Fibroblast of peridontal ligament (primary cell): ENCODE results near the gene CUX1.

Experiments
- DNase-seq: peaks from one replicate; pipeline ENCODE4 v3.0.0-alpha.2; 2010; ENCODE audit errors: extremely low read depth

The CUX1 gene

DNA sequence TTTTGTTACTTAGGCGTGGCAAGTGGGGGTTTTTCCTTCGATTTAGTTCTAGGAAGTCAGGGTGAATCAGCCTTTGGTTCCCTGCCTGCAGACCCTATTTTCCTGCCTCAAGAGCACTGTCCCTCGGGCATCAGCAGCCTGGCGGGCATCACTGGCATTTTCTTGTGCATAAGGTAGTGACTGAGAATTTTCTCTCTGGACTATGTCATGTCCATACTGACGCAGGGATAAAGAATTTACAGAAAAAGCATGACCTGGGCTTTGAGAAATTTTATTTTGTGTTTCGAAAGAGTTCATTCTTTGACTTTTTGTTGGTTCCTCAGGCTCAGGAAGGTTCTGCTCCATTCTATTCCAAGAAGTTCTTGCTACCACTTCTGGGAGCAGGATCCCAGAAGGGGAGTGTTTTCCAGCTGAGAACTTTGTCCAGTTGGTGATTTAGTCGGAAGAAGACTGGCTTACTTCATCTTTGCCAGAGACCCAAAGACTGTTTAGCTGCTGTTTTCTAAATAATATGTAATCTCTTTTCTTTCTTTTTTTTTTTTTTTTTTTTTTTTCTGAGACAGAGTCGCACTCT, 255.3 kb downstream of the CUX1 start:
- peak; percentile 13 for DNase-seq

DNA sequence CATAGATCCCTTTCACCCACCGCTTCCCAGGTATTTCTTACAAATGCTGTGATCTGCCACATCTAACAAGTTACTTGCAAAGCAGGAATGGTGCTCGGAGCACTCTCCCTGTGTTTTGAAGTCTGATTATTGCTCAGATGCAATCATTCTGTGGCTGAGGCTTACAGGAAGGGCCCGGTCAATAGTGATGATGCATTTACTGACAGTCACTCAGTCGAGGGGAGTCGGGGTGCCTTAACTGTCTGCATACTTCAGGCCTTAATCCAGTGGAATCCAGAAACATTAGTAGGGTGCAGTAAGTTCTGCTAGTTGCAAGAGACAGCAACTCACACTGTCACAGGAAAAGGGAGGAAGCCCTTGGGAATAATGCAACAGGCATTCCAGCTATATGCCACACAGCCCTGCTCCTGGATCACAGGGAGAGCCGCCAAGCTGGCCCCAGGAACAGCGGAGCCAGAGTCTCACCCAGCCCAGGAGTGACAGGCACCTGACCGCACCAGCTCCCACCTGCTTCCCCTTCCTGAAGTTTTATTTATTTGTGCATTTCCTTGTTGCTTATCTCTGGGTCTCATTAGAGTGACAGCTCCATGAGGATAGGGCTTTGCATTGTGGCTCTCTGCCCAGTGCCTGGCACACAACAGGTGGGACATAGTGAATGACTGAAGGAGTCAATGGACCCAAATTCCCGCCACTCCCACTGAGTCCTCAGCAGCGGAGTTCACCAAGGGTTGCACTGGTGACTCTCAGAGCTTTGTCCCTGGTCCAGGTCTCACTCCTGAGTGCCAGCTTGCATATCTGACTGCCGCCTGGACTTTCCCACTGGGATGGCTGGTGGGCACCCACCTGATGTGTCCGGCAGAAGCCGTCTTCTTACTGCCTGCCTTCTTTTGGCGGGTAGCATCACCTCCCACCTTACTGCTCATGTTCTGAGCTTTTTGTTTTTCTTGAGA, 256.8 kb downstream of the CUX1 start:
- no peak for DNase-seq

DNA sequence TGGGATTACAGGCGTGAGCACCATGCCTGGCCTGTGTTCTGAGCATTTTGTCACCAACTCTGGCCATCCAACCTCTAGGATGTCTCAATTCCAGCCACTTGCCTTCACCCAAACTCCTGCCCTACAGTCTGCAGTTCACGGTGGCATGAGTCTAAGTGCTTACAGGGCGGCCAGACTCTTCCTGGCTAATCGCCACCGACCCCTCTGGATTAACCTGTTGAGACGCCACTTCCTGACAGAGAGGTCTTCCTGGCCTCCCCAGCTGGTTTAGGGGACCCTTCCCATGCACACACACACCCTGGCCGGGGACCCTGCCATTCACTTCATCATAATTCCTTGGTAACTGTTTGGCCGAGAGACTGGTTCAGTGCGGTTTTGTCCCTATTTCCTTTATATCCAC, 257.7 kb downstream of the CUX1 start:
- DNase-seq: no peak

DNA sequence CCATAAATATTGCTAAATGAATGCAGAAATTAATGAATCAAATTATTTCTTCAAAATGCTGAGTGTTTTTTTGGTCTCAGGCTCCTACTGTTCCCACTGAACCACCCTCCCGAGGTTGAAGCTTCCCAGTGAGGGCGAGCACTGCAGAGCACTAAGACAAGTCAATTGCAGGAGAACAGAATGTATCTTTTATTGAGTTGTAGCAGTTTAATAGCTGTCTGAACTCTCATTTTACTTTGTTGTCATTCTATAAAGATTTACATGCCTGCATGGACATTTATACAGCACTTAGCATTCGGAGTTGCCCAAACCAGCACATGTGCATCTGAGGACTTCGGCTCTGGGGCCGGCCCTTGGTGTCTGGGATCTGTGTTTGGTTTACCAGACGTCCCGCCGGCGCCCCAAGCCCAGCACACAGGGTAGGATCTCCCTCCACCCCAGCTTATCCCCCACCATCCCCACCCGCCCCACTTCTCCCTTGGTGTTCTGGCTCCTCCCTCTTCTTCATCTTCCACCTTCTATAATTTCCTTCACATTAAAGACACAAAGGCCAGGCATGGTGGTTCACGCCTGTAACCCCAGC, 258.2 kb downstream of the CUX1 start:
- DNase-seq: no peak

DNA sequence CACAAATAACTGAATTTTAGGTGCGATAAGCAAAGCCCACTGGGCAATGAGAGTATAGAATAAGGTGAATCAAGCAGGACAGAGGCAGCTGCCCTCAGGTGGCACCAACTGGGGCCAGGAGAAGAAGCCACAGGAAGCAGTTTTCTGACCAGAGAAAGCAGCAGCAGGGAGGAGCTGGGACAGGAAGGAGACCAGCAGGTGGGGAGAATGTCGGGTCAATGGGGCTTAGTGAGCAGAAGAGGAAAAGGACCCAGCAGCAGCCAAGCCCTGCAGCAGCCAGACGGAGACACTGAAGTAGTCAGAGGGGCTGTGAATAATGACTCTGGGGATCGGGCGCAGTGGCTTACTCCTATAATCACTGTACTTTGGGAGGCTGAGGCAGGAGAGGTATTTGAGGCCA, 259.7 kb downstream of the CUX1 start:
- DNase-seq: no peak

DNA sequence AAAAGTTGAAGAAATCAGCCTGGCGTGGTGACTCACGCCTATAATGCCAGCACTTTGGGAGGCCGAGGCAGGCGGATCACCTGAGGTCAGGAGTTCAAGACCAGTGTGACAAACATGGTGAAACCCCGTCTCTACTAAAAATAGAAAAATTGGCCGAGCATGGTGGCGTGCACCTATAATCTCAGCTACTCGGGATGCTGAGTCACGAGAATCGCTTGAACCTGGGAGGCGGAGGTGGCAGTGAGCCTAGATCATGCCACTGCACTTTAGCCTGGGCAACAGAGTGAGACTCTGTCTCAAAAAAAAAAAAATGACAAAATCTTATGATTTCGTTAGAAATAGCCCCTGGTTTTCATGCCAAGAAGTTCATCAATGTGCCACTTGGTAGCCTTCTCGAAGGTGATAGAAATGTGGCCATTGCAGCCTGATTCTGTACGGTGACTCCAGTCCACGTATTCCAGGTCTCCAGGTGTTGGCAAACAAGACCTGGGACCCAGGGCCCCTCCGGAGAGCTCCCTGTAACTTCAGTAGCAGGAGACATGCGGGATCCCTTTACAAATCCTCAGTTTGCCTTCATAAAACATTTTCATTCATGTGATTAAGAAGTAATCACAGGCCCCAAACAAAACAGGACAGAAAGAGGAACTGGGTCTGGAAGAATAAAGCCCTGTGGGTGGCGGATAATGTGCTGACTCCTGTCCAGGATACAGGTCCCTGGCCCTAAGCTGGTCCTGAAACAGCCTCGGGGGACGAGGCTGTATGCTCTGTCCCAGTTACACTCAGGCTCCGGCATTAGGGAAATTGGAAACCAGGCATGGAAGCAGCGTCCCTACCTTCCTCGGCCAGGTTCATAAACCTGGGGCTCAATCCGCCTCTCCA, 262.0 kb downstream of the CUX1 start:
- DNase-seq: no peak

DNA sequence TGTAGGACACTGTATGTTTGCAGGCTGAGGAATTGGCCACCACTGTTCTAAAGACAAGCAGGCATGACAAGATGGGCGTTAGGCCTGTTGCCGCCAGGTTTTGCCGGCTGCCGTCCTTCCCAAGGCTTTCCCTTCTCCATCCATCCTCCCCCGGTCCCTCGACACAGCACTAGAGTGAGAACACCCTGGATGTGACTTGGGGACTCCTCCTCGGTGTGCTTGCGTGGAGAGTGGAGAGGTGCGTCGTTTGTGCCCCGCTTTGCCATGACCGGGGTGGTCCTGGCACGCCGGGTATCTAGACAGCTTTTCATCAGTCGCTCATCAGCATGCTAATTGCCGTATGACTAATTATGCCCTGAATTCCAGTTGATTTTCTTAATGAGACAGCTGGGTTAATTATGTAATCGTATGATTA, 262.6 kb downstream of the CUX1 start:
- no peak for DNase-seq

DNA sequence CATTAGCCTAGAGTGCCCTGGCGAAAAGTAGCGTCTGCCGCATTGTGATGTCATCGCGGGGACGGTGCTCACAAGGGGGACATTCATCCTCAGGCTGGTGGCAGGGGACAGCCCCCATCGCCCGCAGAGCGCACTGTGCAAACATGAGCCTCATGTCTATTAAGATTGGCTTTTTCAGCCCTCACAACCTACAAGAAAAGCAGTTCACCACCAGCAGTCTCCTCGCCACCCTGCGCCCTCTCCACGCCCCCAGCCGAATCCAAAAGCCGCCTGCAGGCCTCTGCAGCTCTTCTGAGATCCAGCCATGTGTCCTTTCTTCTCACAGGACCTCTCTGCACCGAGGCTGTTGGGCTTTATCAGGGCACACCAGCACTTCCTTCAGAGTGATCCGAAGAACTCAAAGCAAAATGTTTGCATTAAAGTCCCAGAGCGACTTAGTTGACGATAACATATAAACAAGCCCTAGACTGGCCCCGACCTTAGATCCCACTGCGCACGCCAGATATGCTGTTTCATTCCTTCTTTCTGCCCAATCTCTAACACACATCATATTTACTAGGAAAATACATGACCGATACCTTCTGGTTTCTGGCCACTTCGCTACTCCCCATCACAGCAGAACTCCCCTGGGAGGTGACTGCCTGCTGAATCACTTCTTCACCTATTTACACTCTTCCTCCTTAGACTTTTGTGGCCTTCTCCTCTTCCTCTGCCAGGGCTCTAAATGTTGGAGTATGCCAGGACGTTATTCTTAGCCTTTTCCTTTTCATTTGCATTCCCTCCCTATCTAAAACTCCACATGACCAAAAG, 263.2 kb downstream of the CUX1 start:
- DNase-seq: no peak

DNA sequence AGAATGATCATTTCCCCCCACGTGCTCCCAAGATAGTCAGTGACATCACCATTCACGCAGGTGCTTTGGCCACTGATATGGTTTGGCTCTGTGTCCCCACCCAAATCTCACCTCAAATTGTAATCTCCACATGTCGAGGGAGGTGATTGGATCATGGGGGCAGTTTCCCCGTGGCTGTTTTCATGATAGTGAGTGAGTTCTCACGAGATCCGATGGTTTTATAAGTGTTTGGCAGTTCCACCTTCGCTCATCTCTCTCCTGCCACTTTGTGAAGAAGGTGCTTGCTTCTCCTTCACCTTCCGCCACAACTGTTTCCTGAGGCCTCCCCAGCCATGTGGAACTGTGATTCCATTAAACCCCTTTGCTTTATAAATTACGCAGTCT, 263.8 kb downstream of the CUX1 start:
- DNase-seq: no peak

DNA sequence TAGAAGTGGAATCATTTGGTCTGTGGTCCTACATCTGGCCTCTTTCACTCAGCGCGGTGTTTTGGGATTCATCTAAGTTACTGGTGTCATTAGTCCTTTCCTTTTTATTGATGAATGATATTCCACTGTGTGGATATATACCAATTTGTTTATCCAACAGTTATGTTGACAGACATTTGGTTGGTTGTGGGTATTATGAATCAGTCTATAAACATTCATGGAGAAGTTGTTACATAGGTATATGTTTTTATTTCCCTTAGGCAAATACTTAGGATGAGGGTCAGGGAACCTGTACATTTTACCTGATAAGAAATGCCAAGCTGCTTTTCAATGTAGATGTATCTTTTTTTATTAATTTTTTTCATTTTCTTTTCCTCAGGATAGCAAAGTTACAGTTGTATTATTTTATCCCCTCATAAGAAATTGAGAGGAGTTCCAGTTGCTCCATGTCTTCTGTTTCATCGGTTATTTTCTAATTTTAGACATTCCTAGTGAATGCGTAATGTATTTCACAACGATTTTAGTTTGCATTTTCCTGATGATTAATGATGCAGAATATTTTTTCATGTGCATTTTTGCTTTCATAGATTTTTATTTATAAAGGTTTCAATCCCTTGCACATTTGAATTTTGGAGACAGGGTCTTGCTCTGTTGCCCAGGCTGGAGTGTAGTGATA, 265.4 kb downstream of the CUX1 start:
- peak; percentile 5 for DNase-seq

DNA sequence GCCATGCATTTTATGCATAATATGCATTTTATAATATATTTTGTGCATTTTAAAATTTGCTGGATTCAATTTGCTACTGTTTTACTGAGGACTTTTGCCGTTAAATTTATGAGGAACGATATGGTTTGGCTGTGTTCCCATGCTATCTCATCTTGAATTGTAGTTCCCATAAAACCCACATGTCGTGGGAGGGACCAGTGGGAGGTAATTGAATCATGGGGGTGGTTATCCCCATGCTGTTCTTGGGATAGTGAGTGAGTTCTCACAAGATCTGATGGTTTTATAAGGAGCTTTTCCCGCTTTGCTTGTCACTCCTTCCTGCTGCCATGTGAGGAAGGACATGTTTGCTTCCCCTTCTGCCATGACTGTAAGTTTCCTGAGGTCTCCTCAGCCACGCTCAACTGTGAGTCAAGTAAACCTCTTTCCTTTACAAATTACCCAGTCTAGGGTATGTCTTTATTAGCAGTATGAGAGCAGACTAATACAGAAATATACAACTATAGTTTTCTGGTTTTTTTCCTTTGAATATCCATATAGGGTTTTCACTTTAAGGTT, 267.9 kb downstream of the CUX1 start:
- DNase-seq: no peak

DNA sequence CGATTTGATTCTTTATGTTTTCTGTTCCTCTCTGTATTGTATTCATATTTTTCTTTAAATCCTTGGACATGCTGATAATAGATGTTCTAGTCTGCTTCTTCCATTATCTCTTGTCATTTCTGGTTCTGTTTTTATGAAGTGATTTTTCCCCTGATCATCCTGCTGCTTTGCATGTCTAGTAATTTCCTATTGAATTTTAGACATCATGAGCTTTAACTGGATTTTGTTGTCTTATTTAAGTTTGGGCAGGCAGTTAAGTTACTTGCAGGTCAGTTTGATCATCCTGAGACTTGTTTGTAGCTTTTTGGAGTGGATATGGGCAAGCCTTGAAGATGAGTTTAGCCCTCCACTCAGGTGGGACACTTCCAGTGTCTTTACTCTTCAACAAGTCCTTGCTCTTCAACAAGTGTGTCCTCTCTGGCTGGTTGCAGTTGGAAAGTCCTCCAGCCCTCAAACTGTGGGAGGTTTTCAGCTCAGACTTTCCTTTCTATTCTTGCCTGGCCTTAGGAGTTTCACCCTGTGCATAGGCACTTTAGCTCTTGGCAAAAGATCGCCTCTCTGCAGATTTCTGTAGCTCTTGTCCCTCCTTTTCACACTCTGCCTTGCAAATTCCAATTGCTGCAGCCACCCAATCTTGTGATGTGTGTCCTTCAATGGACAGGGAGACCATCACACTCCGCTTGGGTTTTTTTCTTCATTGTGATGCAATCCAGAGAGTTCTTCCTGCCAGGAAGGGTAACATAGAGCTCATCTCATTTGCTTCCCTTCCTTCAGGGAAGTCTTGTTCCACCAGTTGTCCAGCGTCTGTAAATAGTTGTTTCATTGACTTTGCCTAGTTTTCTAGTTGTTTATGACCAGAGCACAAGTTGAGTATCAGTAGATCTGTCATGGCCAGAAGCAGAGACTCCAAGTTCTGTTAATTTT, 272.0 kb downstream of the CUX1 start:
- DNase-seq: no peak

DNA sequence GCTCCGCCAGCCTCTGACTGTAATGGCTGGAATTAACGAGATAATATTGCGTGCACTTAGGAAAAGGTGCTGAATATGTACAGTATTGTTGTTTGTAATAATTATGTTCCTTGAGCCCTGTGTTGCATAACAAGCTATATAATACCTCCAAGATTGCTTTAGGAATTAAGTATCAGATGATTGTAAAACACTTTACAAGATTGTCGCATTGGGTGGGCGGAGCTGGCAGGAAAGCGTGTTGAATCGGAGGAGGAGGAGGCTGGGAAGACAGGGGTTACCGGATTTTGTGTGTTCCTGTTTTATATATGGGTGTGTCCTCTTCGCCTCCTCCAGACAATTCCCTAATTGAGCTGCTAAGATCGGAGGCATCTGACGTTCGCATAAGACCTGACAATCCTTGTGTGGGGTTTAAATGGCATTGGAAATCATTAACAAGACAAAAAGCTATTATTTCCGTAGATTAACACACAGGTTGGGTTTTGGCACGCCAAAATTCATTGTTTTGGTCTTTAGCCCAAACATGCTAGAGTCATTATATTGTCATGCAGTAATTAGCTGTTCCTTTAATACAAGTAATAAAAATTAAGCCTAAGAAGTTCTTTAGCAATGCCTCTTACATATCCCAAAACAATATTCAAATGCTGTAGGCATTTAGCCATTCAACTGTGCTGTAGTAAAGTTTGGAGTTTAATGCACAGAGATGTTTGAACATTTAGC, 276.3 kb downstream of the CUX1 start:
- no peak for DNase-seq

DNA sequence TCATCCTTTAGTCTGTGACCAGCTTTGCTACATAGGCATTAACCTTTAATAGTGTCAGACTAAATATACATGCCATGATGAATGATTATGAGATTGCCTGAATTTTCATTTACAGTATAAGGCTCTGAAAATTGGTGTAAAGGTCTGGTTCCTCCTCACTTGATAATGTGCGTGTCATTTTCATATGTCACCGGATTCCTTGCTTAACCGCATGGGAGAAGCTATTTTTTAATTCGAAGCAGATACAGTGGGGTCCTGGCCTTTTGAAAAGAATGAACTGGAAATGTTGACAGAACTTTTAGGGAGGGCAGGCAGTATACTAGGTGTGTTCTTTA, 276.9 kb downstream of the CUX1 start:
- no peak for DNase-seq

DNA sequence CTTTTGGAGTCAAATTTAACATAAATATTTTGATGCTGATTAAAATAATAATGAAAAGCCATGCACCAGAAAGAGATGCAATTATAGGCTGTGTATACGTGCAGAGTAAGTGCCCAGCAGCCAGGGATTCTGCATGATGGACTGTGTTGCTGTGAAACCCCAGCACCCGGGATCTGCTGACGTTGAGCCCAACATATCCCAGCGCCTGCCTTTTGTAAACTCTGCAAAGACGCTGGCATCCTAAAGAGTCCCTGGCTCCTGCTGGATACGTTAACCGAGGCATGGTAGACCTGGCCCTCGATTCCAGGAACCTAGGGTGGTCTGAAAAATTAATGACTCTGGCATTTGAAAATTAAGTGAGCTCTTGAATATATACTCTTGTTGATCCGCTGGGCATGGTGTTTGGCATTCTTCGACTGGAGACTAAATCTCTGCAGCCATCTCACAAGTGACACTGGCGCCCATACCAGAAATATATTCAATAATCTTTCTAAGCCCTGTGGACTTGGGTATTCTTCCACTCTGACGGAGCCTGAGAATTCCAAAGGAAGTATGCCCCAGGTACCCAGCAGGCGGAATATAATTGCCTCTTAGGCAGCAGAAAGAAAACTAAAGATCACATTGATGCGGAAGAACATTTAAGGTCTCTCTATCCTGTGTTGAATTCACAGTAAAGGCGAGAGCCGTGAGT, 278.0 kb downstream of the CUX1 start:
- DNase-seq: no peak

DNA sequence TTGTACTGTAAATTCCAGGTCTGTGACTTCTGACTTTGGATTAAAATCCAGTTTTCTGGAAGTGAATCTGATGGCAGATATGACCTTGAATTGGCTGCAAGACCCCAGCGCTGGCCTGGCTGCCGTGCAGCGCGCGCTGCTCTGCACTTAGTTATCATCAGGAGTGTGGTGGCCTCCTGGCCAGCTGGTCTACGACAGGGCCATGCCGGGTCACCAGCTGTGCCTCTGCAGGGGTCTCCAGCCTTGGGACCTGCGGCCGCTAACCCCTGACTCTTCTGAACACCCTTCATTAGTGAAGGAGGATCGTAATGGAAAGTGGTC, 278.5 kb downstream of the CUX1 start:
- no peak for DNase-seq

DNA sequence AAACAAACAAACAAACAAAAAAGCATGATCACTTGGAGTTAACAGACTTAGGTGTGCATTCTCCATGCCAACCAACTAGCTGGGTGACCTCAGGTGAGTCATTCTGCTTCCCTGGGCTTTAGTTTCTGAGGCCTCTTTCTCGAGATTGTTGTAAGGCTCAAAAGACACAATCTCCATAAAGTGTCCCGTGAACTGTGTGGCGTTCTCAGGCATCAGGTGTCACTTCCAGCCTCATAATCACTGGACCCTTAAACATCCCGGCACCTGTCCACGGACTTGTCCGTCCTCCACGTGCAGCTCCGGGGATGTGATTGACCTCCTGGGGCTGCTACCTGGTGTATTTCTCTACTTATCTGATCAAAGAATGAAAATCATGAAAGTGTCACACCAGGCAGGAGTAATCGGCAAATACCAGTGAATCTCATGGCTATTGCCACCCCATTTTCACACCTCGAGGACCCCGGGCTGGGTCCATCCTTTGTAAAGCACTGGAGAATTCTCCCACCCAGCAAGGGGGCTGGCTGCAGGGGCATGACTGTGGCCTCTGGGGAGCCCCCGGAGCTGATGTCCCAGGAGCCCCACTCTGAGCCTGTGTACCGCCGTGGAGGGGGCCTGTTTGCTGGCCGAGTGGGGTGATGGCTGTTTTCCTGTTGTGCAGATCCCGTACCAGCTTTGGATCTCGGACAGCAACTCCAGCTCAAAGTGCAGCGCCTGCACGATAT, 279.4 kb downstream of the CUX1 start:
- no peak for DNase-seq
